ENCODE data around the gene CEP63.

DNA sequence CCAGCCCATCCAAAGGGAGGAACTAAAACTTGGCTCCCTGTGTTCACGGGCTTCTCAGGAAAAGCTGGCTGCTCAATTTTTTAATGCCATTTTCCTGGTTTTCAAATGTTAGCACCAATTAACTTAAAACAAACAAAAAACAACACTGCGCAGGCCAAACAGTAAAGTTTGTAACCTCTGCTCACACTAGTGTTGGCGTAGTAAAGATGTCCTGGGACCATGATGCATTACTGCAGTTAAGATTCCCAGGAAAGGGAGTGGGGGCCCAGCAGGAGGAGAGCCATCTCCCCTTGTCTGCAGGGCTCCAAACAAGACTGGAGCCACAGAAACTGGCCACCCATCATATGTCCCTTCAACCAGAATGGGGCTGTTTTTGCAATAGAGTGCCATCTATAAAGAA, 91.0 kb downstream of the CEP63 start:
- TF ChIP-seq CTCF (IDR thresholded peaks at IDR 0.05; ENCODE audit: poor library complexity, severe bottlenecking), result no peak
- no peak for TF ChIP-seq EP300 (conservative IDR thresholded peaks at IDR 0.05; ENCODE audit: poor library complexity, severe bottlenecking)
- TF ChIP-seq EZH2 (IDR thresholded peaks at IDR 0.05; ENCODE audit: borderline replicate concordance, insufficient read depth, low read length, poor library complexity, severe bottlenecking), result no peak
- no peak for TF ChIP-seq POLR2AphosphoS5 (IDR thresholded peaks at IDR 0.05)
- TF ChIP-seq TAF1 (IDR thresholded peaks at IDR 0.05; ENCODE audit: low read depth), result no peak
- TF ChIP-seq MXI1 (conservative IDR thresholded peaks at IDR 0.05; ENCODE audit: poor library complexity, severe bottlenecking), result no peak
